BJ (cell line): ENCODE results near the gene DAPK3. TPM values are rescaled to one million over a fixed set of nuclear protein-coding genes. Genes with fewer than 3 reads are reported as not detected.

Experiments used
- CTCF ChIA-PET: fragments of 350-600 bp; formaldehyde crosslinking; extraction: SDS; loops from one replicate; lab custom pipeline; 2021; ENCODE audit warnings: antibody characterized with exemption, inconsistent platforms; lab: Yijun Ruan, JAX
- POLR2A ChIA-PET: fragments of 300-600 bp; sonication (Branson Sonifier 250); formaldehyde crosslinking; extraction: SDS; loops from one replicate; lab custom pipeline; 2021; ENCODE audit warnings: antibody characterized with exemption; lab: Charles Lee
- DNase-seq: peaks from one replicate; pipeline ENCODE4 v3.0.0-alpha.2; 2011; ENCODE audit warnings: low read depth
- H3K27me3 ChIP-seq: 2 replicates; pipeline ENCODE4 v1.6.0; 2011; ENCODE audit warnings: low read length; ENCODE audit not compliant: control insufficient read depth, insufficient read depth
- H3K36me3 ChIP-seq: 2 replicates; pipeline ENCODE4 v1.5.1; 2011; ENCODE audit warnings: low read length; ENCODE audit not compliant: control insufficient read depth, insufficient read depth
- H3K4me3 ChIP-seq: 2 replicates; pipeline ENCODE4 v1.5.1; 2011; ENCODE audit warnings: low read depth, mild to moderate bottlenecking, control low read depth, low read length
- polyA plus RNA-seq: library from polyadenylated mRNA; depleted of rRNA; stranded (reverse); fragments of >200 nt; gene quantifications from 2 replicates; pipeline ENCODE4 v1.2.3, GENCODE V29; 2011
- TF ChIP-seq, protein P1 (sequence below): IDR thresholded peaks from 2 replicates; pipeline ENCODE4 v1.5.1; 2011; ENCODE audit warnings: low read depth, mild to moderate bottlenecking, control low read depth, inconsistent platforms, low read length, moderate library complexity; ENCODE audit not compliant: insufficient read depth

DAPK3 gene
- polyA plus RNA-seq, 1 experiment = 178 TPM

DNA sequence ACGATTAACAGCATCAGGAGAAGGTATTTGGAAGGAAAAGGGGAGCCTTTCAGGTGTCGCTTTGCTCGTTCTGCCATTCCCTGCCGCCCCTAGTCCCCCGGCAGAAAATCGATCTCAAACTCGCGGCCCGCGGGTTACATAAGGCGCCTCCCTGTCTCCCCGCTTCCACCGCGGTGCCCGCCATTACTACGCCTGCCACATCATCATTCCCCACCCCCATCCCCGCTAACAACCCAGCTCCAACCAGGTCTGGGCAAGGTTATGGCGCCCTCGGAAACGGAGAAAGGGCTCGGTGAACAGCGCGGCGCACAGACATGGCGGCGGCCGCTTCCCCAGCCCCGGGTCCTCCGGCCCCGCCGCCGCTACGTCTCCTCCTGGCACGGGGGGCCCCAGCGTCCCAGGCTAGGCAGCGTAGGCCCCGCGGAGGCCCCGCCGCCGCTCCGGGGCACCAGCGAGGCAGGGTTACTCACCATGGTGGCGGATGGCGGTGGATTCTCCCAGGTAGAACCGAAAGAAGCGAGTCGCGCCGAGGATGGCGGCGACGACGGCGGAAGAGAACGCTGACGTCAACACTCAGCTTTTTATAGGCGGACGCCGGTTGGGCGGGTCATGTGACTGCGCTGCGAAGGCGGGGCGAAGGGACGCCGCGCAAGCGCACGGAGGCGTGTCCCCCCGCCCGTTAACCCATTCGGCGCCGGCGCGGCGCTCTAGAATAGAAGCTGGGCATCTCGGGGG lies 14.2 kb upstream of the DAPK3 start, which contains the start of gene EEF2:
TSS of gene EEF2 (minus strand) at position 556 of the 735 bp plus-strand sequence. CDS start at position 473, 83 bp downstream.
- POLR2A ChIA-PET = interaction anchor here (0.8 to 2.5 kb wide), 4 partner anchors 14 to 23 kb away, joined by 6 to 18 read pairs (median 7); partner anchors contain the start of genes DAPK3 and PIAS4

DNA sequence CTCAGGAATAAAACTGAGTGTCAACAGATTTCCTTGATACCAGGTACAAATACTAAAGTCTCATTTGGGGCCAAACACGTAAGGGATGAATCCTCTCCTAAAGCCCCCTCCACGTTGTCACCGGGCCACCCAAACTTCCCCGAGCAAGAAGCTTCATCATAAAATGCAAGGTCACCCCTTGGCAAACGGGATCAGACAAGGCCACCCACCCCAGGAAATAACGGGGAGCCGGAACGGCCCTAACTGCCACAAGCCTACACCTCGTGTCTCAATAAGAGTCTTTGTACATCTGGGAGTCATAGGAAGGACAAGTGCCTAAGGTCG lies 13.6 kb upstream of the DAPK3 start:
- H3K36me3 ChIP-seq = peaks cover 47% of the 10 kb centered on the region
- TF ChIP-seq, protein P1, sequence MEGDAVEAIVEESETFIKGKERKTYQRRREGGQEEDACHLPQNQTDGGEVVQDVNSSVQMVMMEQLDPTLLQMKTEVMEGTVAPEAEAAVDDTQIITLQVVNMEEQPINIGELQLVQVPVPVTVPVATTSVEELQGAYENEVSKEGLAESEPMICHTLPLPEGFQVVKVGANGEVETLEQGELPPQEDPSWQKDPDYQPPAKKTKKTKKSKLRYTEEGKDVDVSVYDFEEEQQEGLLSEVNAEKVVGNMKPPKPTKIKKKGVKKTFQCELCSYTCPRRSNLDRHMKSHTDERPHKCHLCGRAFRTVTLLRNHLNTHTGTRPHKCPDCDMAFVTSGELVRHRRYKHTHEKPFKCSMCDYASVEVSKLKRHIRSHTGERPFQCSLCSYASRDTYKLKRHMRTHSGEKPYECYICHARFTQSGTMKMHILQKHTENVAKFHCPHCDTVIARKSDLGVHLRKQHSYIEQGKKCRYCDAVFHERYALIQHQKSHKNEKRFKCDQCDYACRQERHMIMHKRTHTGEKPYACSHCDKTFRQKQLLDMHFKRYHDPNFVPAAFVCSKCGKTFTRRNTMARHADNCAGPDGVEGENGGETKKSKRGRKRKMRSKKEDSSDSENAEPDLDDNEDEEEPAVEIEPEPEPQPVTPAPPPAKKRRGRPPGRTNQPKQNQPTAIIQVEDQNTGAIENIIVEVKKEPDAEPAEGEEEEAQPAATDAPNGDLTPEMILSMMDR = no peak
- H3K4me3 ChIP-seq = peak overlapping the region; percentile 68
- ChIA-PET CTCF (interaction anchor here (1.4 to 2.6 kb wide), 5 partner anchors 13 to 219 kb away, joined by 4 to 10 read pairs (median 8); partner anchors contain the start of gene DAPK3), POLR2A (interaction anchor here (1.7 to 2.5 kb wide), 2 partner anchors 14 to 16 kb away, joined by 6 to 18 read pairs; partner anchors contain the start of gene DAPK3)
- H3K27me3 ChIP-seq = no peaks in the 10 kb centered on the region
- DNase-seq = no peak

More for the DNA sequence above, 14.2 kb upstream of the DAPK3 start, which contains the start of gene EEF2:
- TF ChIP-seq, protein P1 = no peak
- CTCF ChIA-PET = interaction anchor here (0.5 to 2.6 kb wide), 12 partner anchors 9 to 267 kb away, joined by 3 to 10 read pairs (median 4); no protein-coding TSS in a partner anchor
- Histone ChIP-seq H3K4me3 (peak within 1 kb of the TSS; percentile 68), H3K27me3 (no peaks in the 10 kb centered on the region), H3K36me3 (peaks cover 42% of the 10 kb centered on the region)
- DNase-seq = no peak

- ChIA-PET CTCF (interaction anchor here (1.4 to 2.6 kb wide), 5 partner anchors 12 to 220 kb away, joined by 4 to 10 read pairs (median 8); partner anchors contain the start of gene DAPK3), POLR2A (interaction anchor here (1.7 to 2.5 kb wide), 2 partner anchors 13 to 15 kb away, joined by 6 to 18 read pairs; partner anchors contain the start of gene DAPK3)
- Histone ChIP-seq H3K27me3 (no peaks in the 10 kb centered on the region), H3K4me3 (peak overlapping the region; percentile 68), H3K36me3 (peaks cover 52% of the 10 kb centered on the region)
- TF ChIP-seq, protein P1 = no peak
- DNase-seq = no peak
Observed at GRCh38 chr19:3983936-3984583, 13.2 kb upstream of the DAPK3 start.

DNA sequence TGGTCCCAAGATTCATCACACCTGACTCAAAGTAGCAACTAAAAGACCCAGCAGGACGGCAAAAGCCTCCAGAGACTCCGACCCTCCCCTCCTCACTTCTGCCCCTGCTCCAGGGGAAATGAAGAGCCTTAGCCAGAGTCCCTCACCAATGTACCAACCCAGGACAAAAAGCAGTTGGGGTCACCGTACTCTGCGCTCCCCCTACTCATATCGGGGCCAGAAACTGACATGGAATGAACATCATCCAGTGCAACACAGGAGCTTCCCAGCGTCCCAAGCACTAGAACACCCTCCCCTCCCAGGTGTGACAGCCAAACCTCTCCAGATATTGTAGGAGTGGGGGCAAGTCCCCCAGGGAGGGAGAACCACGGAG lies 12.6 kb upstream of the DAPK3 start:
- CTCF ChIA-PET = interaction anchor here (1.4 to 2.6 kb wide), 3 partner anchors 12 to 220 kb away, joined by 4 to 10 read pairs (median 8); partner anchors contain the start of gene DAPK3
- H3K36me3 ChIP-seq = peaks cover 54% of the 10 kb centered on the region
- no peak for DNase-seq
- no peaks in the 10 kb centered on the region for H3K27me3 ChIP-seq
- TF ChIP-seq, protein P1 = no peak
- H3K4me3 ChIP-seq = peak overlapping the region; percentile 68
- POLR2A ChIA-PET = interaction anchor here (1.7 to 2.5 kb wide), 2 partner anchors 13 to 15 kb away, joined by 6 to 18 read pairs; partner anchors contain the start of gene DAPK3
